PC-9 (cell line): ENCODE measurements around the gene ARIH2. TPM values are rescaled to one million over a fixed set of nuclear protein-coding genes. Genes with fewer than 3 reads are reported as not detected.

ENCODE experiments used
- BruUV-seq: library from RNA; stranded (reverse); fragments of 400-500 nt; replicated peaks from 2 replicates; lab custom pipeline; 2021; lab: Mats Ljungman, UMichigan
- CTCF ChIA-PET: fragments of 300-600 bp; sonication (Branson Sonifier 250); formaldehyde crosslinking; loops from one replicate; lab custom pipeline; 2022; ENCODE audit warnings: antibody characterized with exemption; lab: Charles Lee
- POLR2A ChIA-PET: fragments of 300-600 bp; sonication (Branson Sonifier 250); formaldehyde crosslinking; loops from one replicate; lab custom pipeline; 2022; ENCODE audit warnings: antibody characterized with exemption; ENCODE audit not compliant: unreplicated experiment; lab: Charles Lee
- DNase-seq, 2 experiments: peaks; one replicate each; pipeline versions ENCODE4 v3.0.0 to v3.0.0-alpha.2; 2015 to 2022; ENCODE audit warnings: mixed read lengths in 1 of 2
- H2AFZ ChIP-seq: fragments of 200-600 bp; sonication (generic); 2 replicates; pipeline ENCODE4 v1.8.1; 2017; ENCODE audit warnings: antibody characterized with exemption
- H3F3A ChIP-seq: fragments of 200-600 bp; sonication (generic); 2 replicates; pipeline ENCODE4 v1.8.1; 2017; ENCODE audit warnings: antibody characterized with exemption, mild to moderate bottlenecking, low read depth; ENCODE audit not compliant: insufficient read depth
- H3K27ac ChIP-seq: fragments of 200-600 bp; sonication (generic); 2 replicates; pipeline ENCODE4 v1.6.1; 2016; ENCODE audit warnings: mixed run types
- H3K27me3 ChIP-seq: fragments of 200-600 bp; sonication (generic); 2 replicates; pipeline ENCODE4 v1.6.1; 2016; ENCODE audit warnings: low read depth, mixed run types; ENCODE audit not compliant: insufficient read depth
- H3K36me3 ChIP-seq: fragments of 200-600 bp; sonication (generic); 2 replicates; pipeline ENCODE4 v1.6.1; 2016; ENCODE audit warnings: low read depth, mixed run types
- H3K4me1 ChIP-seq: fragments of 200-600 bp; sonication (generic); replicated peaks from 2 replicates; pipeline ENCODE4 v1.6.1; 2016; ENCODE audit warnings: mixed run types; ENCODE audit not compliant: insufficient read depth
- H3K4me2 ChIP-seq: fragments of 200-600 bp; sonication (generic); 2 replicates; pipeline ENCODE4 v1.6.1; 2017; ENCODE audit warnings: mixed run types
- H3K4me3 ChIP-seq: fragments of 200-600 bp; sonication (generic); 2 replicates; pipeline ENCODE4 v1.6.1; 2016; ENCODE audit warnings: mixed run types
- H3K79me2 ChIP-seq: fragments of 200-600 bp; sonication (generic); 2 replicates; pipeline ENCODE4 v1.6.1; 2017; ENCODE audit warnings: low read depth, mixed run types
- H3K9me2 ChIP-seq: fragments of 200-600 bp; sonication (generic); 2 replicates; pipeline ENCODE4 v1.8.1; 2017; ENCODE audit warnings: mild to moderate bottlenecking; ENCODE audit not compliant: insufficient read depth
- H3K9me3 ChIP-seq: fragments of 200-600 bp; sonication (generic); 2 replicates; pipeline ENCODE4 v1.8.1; 2016; ENCODE audit warnings: low read depth; ENCODE audit not compliant: insufficient read depth
- H4K20me1 ChIP-seq: fragments of 200-600 bp; sonication (generic); 2 replicates; pipeline ENCODE4 v1.8.1; 2017; ENCODE audit not compliant: insufficient read depth
- EZH2 ChIP-seq: fragments of 200-600 bp; sonication (generic); IDR thresholded peaks from 2 replicates; pipeline ENCODE4 v1.8.0; 2017; ENCODE audit warnings: antibody characterized with exemption, low read depth
- intact Hi-C: fragments of 100-400 bp; cut with micrococcal nuclease; formaldehyde crosslinking; loops from one replicate; pipeline ENCODE4 v1.10.0; 2022; ENCODE audit not compliant: unreplicated experiment
- total RNA-seq: library from RNA; stranded (reverse); gene quantifications from 2 replicates; pipeline ENCODE4 v1.2.3, GENCODE V29; 2021
- TF ChIP-seq, protein P1 (sequence below): fragments of 200-600 bp; sonication (generic); conservative IDR thresholded peaks from 2 replicates; pipeline ENCODE4 v1.6.1; 2017; ENCODE audit warnings: mixed run types, antibody characterized with exemption, mild to moderate bottlenecking, moderate library complexity

ARIH2 gene
- total RNA-seq, 1 experiment from 2014 or later: 86.1 TPM

DNA sequence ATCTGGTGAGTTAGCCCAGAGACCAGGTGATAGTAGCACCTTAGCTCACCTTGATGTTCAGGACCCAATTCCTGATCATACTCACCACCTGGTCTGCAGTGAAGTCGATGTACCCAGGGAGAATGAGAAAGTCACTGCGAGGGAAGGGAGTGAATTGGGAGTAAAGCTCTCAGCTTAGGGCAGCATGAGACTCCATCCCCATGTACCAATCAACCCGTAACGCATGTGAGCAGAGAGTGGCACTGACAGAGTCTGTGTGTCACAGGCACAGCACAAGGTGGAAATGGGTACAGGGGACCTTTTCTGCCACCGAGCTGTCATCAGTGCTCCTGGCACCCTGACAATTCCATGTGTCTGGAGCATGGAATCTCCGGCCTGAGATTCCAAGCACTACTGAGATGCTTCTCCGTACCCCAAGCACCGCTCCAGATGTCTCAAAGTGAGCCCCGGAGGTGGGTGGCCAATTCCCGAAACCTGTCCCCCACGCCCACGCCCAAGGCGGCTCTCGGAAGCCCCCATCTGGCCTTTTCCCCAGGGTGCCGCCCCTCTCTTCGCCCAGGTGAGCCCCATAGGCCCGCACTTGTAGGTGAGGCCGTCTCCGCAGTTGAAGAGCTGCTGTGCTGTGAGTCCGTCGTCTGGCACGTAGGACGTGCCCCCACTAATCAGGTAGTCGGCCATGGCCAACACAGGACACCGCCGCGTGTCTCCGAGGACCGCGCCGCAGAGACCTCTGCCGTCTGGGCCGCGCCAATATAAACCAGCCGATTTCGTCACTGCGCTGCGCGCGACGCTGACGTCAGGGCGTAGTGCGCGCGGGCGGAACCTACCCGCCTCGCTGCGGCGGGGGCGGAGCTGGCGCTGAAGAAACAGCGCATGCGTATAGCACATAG, 110.3 kb downstream of the ARIH2 start, which contains the start of gene IMPDH2:
IMPDH2 (minus strand) TSS at position 726 of the 890 bp plus-strand sequence; CDS start at position 678, 48 bp downstream.
- BruUV-seq: TSS peak; percentile 61
- no peaks in the 10 kb centered on the region for H3K9me3 ChIP-seq
- H3K79me2 ChIP-seq: peaks cover 45% of the 10 kb centered on the region
- H3F3A ChIP-seq: peaks cover 40% of the 10 kb centered on the region
- CTCF ChIA-PET: no interaction called here
- TF ChIP-seq, protein P1, sequence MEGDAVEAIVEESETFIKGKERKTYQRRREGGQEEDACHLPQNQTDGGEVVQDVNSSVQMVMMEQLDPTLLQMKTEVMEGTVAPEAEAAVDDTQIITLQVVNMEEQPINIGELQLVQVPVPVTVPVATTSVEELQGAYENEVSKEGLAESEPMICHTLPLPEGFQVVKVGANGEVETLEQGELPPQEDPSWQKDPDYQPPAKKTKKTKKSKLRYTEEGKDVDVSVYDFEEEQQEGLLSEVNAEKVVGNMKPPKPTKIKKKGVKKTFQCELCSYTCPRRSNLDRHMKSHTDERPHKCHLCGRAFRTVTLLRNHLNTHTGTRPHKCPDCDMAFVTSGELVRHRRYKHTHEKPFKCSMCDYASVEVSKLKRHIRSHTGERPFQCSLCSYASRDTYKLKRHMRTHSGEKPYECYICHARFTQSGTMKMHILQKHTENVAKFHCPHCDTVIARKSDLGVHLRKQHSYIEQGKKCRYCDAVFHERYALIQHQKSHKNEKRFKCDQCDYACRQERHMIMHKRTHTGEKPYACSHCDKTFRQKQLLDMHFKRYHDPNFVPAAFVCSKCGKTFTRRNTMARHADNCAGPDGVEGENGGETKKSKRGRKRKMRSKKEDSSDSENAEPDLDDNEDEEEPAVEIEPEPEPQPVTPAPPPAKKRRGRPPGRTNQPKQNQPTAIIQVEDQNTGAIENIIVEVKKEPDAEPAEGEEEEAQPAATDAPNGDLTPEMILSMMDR: no peak
- no peak for TF ChIP-seq EZH2
- peaks cover 8% of the 10 kb centered on the region for H3K4me1 ChIP-seq
- H3K9me2 ChIP-seq: no peaks in the 10 kb centered on the region
- H2AFZ ChIP-seq: peak within 1 kb of the TSS; percentile 72
- peak within 1 kb of the TSS; percentile 95 for H3K4me2 ChIP-seq
- no peaks in the 10 kb centered on the region for H3K27me3 ChIP-seq
- peak within 1 kb of the TSS; percentile 77 for H3K4me3 ChIP-seq
- H3K27ac ChIP-seq: peak within 1 kb of the TSS; percentile 47
- peak; percentile 76 to 89 for DNase-seq
- POLR2A ChIA-PET: interaction anchor here (0.6 to 1.0 kb wide), 8 partner anchors 22 to 1004 kb away, joined by 3 to 6 read pairs (median 4); partner anchors contain the start of genes QRICH1, USP19 and WDR6
- intact Hi-C loops: loop anchor here (5.0 kb wide), 1 partner anchor 63 kb away; the partner anchor contains the start of gene QRICH1
- H3K36me3 ChIP-seq: peaks cover 14% of the 10 kb centered on the region; the same call in 1 of the 2 replicates
- H4K20me1 ChIP-seq: no peaks in the 10 kb centered on the region; the same call in 1 of the 2 replicates

GRCh38 chr3:49029563-49029884, 110.9 kb downstream of the ARIH2 start:
- H4K20me1 ChIP-seq: no peaks in the 10 kb centered on the region; the same call in 1 of the 2 replicates
- peaks cover 14% of the 10 kb centered on the region; the same call in 1 of the 2 replicates for H3K36me3 ChIP-seq
- POLR2A ChIA-PET: interaction anchor here (0.6 to 1.0 kb wide), 7 partner anchors 23 to 1004 kb away, joined by 3 to 6 read pairs (median 5); partner anchors contain the start of genes QRICH1, USP19 and WDR6

GRCh38 chr3:49030321-49030720, 111.7 kb downstream of the ARIH2 start:
- peaks cover 14% of the 10 kb centered on the region; the same call in 1 of the 2 replicates for H3K36me3 ChIP-seq

More at GRCh38 chr3:49029563-49029884, 110.9 kb downstream of the ARIH2 start:
- CTCF ChIA-PET: no interaction called here
- Histone ChIP-seq H3K4me1 (peaks cover 8% of the 10 kb centered on the region), H2AFZ (no peak overlapping the region), H3K27me3 (no peaks in the 10 kb centered on the region), H3K4me2 (peak overlapping the region; percentile 95), H3K9me3 (no peaks in the 10 kb centered on the region), H3K9me2 (no peaks in the 10 kb centered on the region), H3K4me3 (peak overlapping the region; percentile 77), H3K27ac (peak overlapping the region; percentile 47), H3K79me2 (peaks cover 45% of the 10 kb centered on the region), H3F3A (peaks cover 36% of the 10 kb centered on the region)
- intact Hi-C loops: loop anchor here (5.0 kb wide), 1 partner anchor 63 kb away; the partner anchor contains the start of gene QRICH1
- TF ChIP-seq, protein P1: no peak
- TF ChIP-seq EZH2: no peak
- DNase-seq: no peak
- BruUV-seq: no TSS peak

More at GRCh38 chr3:49030321-49030720, 111.7 kb downstream of the ARIH2 start:
- H3K9me2 ChIP-seq: no peaks in the 10 kb centered on the region
- H3K27ac ChIP-seq: no peak overlapping the region
- no peak overlapping the region for H3K4me2 ChIP-seq
- DNase-seq: no peak
- POLR2A ChIA-PET: no interaction called here
- TF ChIP-seq, protein P1: no peak
- no peak for TF ChIP-seq EZH2
- CTCF ChIA-PET: no interaction called here
- H4K20me1 ChIP-seq: no peaks in the 10 kb centered on the region; the same call in 1 of the 2 replicates
- H3K4me3 ChIP-seq: no peak overlapping the region
- no peaks in the 10 kb centered on the region for H3K27me3 ChIP-seq
- H3F3A ChIP-seq: peaks cover 34% of the 10 kb centered on the region
- no peaks in the 10 kb centered on the region for H3K9me3 ChIP-seq
- H2AFZ ChIP-seq: no peak overlapping the region
- peaks cover 37% of the 10 kb centered on the region for H3K79me2 ChIP-seq
- intact Hi-C loops: no loop called here
- H3K4me1 ChIP-seq: peaks cover 8% of the 10 kb centered on the region
- BruUV-seq: no TSS peak
